ENCODE measurements around the gene BST1. TPM values are rescaled to one million over a fixed set of nuclear protein-coding genes. Genes with fewer than 3 reads are reported as not detected.

Gene BST1
- total and polyA plus RNA-seq, 4 donors: 4.1 to 53.5 (median 11.0) TPM

DNA sequence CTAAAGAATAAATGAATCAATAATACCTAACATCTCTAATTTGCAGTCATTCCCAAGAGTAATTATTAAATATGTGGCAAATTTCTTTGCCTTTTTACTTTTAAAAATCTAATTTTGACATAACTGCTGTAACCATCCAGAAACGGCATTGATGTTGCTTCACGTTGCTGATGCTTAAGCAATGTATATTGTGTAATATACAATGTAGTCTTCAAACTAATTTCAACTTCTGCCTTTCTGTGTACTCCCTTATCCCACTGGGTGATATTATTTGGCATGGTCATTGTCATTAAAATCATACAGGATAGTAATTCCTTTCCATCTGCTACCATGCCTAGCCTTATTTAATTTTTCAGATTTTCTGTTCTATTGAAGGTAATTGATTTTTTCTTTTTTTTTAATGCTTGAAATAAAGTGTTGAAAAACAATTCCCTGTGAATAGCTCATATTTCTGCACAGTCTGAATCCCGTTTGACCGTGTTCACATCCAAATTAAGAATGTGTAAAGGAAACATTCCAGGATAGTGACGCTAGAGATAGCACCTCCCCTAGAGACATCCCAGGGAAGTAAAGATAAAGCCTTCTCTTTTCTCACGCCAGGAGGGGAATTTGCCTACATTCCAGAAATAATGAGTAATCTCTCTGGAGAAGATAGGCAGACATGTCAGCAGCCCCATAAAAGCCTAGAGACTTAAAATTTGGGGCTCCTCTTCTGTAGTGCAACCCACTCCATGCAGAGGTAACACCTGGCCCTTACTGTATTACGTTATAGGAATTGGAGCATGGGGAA is 12.7 kb upstream of the BST1 start:
- Histone ChIP-seq H3K9ac (ENCODE audit: insufficient read depth in 1 of 2, low read length in 2 of 2) (no peak overlapping the region), H3K4me3 (no peak overlapping the region), H3K9me3 (ENCODE audit: control insufficient read depth in 4 of 4, insufficient read depth in 3 of 4, low read length in 3 of 4) (no peaks in the 10 kb centered on the region), H3K27me3 (ENCODE audit: control insufficient read depth in 3 of 3, insufficient read depth in 3 of 3, low read length in 2 of 3) (no peaks in the 10 kb centered on the region), H3K36me3 (ENCODE audit: control insufficient read depth in 4 of 4, insufficient read depth in 4 of 4, low read length in 4 of 4) (peaks cover 1 to 10% (median 6%) of the 10 kb centered on the region in 4 donors), H3K4me1 (ENCODE audit: control insufficient read depth in 5 of 5, insufficient read depth in 5 of 5, low read length in 5 of 5) (peaks cover 0 to 3% (median 0%) of the 10 kb centered on the region in 5 donors), H3K27ac (ENCODE audit: low read depth in 1 of 2, low read length in 1 of 2) (peak overlapping the region in 1 of 2 donors; percentile 9)
- TF ChIP-seq, protein P1, sequence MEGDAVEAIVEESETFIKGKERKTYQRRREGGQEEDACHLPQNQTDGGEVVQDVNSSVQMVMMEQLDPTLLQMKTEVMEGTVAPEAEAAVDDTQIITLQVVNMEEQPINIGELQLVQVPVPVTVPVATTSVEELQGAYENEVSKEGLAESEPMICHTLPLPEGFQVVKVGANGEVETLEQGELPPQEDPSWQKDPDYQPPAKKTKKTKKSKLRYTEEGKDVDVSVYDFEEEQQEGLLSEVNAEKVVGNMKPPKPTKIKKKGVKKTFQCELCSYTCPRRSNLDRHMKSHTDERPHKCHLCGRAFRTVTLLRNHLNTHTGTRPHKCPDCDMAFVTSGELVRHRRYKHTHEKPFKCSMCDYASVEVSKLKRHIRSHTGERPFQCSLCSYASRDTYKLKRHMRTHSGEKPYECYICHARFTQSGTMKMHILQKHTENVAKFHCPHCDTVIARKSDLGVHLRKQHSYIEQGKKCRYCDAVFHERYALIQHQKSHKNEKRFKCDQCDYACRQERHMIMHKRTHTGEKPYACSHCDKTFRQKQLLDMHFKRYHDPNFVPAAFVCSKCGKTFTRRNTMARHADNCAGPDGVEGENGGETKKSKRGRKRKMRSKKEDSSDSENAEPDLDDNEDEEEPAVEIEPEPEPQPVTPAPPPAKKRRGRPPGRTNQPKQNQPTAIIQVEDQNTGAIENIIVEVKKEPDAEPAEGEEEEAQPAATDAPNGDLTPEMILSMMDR (IDR thresholded peaks at IDR 0.05; ENCODE audit: control extremely low read depth, extremely low read depth): no peak
- WGBS, 2 donors: 53 to 70% methylated on average over 7 of the region's 7 CpGs
- ATAC-seq (ENCODE audit: insufficient read depth, low FRiP score) (peak; percentile 24), DNase-seq (no peak)

DNA sequence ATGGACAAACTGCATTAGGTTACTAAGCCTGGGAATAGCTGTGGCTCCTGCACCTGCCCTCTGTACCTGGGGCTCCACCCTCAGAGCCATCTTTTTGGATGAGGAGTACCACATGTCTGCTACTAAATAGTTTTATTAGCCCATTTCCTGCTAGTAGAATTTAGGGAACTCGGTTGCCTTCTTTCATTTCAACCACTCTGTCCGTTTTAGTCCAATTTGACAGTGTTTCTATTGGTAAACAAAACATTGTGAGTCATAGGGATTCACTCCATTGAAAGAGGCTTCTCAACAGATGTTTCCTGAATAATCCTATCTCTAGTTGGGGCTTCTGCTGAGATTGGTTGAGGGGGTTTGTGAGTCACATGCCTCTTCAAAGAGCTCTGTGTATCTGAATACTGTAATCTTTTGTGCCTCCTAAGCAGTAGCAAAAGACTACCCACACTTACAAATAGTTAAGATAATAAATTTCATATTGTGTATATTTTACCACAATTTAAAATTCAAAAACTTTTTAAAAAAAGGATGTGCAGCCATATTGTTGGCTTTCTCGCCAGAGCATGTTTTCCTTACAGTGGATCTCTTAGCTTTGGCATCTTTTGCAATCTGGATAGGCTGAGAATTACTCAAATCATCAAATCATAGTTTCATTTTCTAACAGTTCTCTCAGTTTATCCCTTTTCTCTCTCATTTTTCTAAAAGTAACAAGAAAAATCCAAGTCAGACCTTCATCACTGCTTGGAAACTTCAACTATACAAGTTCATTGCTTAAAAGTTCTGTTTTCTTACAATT is 11.3 kb upstream of the BST1 start:
- Histone ChIP-seq H3K9ac (ENCODE audit: insufficient read depth in 1 of 2, low read length in 2 of 2) (no peak overlapping the region), H3K4me3 (no peak overlapping the region), H3K9me3 (ENCODE audit: control insufficient read depth in 4 of 4, insufficient read depth in 3 of 4, low read length in 3 of 4) (no peaks in the 10 kb centered on the region), H3K27me3 (ENCODE audit: control insufficient read depth in 3 of 3, insufficient read depth in 3 of 3, low read length in 2 of 3) (no peaks in the 10 kb centered on the region), H3K27ac (ENCODE audit: low read depth in 1 of 2, low read length in 1 of 2) (no peak overlapping the region), H3K4me1 (ENCODE audit: control insufficient read depth in 5 of 5, insufficient read depth in 5 of 5, low read length in 5 of 5) (peaks cover 0 to 3% (median 0%) of the 10 kb centered on the region in 5 donors), H3K36me3 (ENCODE audit: control insufficient read depth in 4 of 4, insufficient read depth in 4 of 4, low read length in 4 of 4) (peaks cover 0 to 3% (median under 1%) of the 10 kb centered on the region in 4 donors)
- no peak for DNase-seq
- 30 to 49% methylated on average over 3 of the region's 3 CpGs for WGBS, 2 donors
- TF ChIP-seq, protein P1 (IDR thresholded peaks at IDR 0.05; ENCODE audit: control extremely low read depth, extremely low read depth): no peak
- no peak for ATAC-seq (ENCODE audit: insufficient read depth, low FRiP score)

DNA sequence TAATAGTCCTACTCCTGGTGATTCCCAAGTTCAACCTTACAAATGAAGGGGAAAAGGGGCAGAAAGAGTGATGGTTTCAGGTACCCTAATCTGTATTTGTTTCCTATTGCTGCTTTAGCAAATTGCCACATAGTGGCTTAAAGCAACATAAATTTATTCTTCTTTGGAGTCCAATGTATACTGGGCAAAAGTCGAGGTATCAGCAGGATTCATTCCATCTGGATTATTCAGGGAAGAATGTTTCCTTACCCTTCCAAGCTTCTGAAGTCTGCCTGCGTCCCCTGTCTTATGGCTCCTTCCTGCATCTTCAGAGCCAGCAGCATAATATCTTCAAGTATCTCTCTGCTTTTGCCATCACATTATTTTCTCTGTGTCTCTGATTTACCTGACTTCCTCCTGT is 10.3 kb upstream of the BST1 start:
- peaks cover 0 to 1% (median 0%) of the 10 kb centered on the region in 4 donors for H3K36me3 ChIP-seq (ENCODE audit: control insufficient read depth in 4 of 4, insufficient read depth in 4 of 4, low read length in 4 of 4)
- no peaks in the 10 kb centered on the region for H3K9me3 ChIP-seq (ENCODE audit: control insufficient read depth in 4 of 4, insufficient read depth in 3 of 4, low read length in 3 of 4)
- ATAC-seq (ENCODE audit: insufficient read depth, low FRiP score) (no peak), DNase-seq (no peak)
- H3K4me3 ChIP-seq: no peak overlapping the region
- H3K4me1 ChIP-seq (ENCODE audit: control insufficient read depth in 5 of 5, insufficient read depth in 5 of 5, low read length in 5 of 5): peaks cover 0 to 3% (median 0%) of the 10 kb centered on the region in 5 donors
- no peaks in the 10 kb centered on the region for H3K27me3 ChIP-seq (ENCODE audit: control insufficient read depth in 3 of 3, insufficient read depth in 3 of 3, low read length in 2 of 3)
- H3K27ac ChIP-seq (ENCODE audit: low read depth in 1 of 2, low read length in 1 of 2): no peak overlapping the region
- 92 to 95% methylated on average over 2 of the region's 2 CpGs for WGBS, 2 donors
- no peak overlapping the region for H3K9ac ChIP-seq (ENCODE audit: insufficient read depth in 1 of 2, low read length in 2 of 2)
- TF ChIP-seq, protein P1 (IDR thresholded peaks at IDR 0.05; ENCODE audit: control extremely low read depth, extremely low read depth): no peak
